HuH-7.5 (cell line): ENCODE measurements around the gene ERICH6B.

Source experiments
- DNase-seq: peaks from one replicate; pipeline ENCODE4 v3.0.0; 2011; ENCODE audit warnings: low spot score

ERICH6B gene

GRCh38 chr13:45542391-45542790 is 73.1 kb downstream of the ERICH6B start:
- DNase-seq, result no peak

GRCh38 chr13:45541806-45542205 is 73.7 kb downstream of the ERICH6B start:
- DNase-seq, result no peak

GRCh38 chr13:45540864-45541263 is 74.7 kb downstream of the ERICH6B start:
- DNase-seq, result no peak

GRCh38 chr13:45540195-45540594 is 75.3 kb downstream of the ERICH6B start:
- DNase-seq, result no peak

- DNase-seq, result no peak
These were observed 77.2 kb downstream of the ERICH6B start for GRCh38 chr13:45538382-45538781.

- DNase-seq, result no peak
These were observed 78.0 kb downstream of the ERICH6B start for GRCh38 chr13:45537516-45537915.

GRCh38 chr13:45536224-45536623 is 79.3 kb downstream of the ERICH6B start:
- DNase-seq, result no peak

GRCh38 chr13:45534604-45535003 is 80.9 kb downstream of the ERICH6B start:
- DNase-seq, result no peak

- DNase-seq, result no peak
These were observed 85.8 kb downstream of the ERICH6B start for GRCh38 chr13:45529758-45530157.

- DNase-seq, result no peak
These were observed 87.7 kb downstream of the ERICH6B start for GRCh38 chr13:45527699-45528462.

- no peak for DNase-seq
These were observed 93.0 kb downstream of the ERICH6B start for GRCh38 chr13:45522571-45522970.

GRCh38 chr13:45521297-45521696 is 94.2 kb downstream of the ERICH6B start:
- DNase-seq, result no peak

GRCh38 chr13:45519493-45519892 is 96.0 kb downstream of the ERICH6B start:
- DNase-seq, result no peak

- no peak for DNase-seq
These were observed 96.9 kb downstream of the ERICH6B start for GRCh38 chr13:45518525-45519245.

GRCh38 chr13:45516757-45517156 is 98.8 kb downstream of the ERICH6B start:
- DNase-seq, result no peak

- DNase-seq, result no peak
These were observed 103.4 kb downstream of the ERICH6B start for GRCh38 chr13:45512098-45512496.

GRCh38 chr13:45511310-45512097 is 104.0 kb downstream of the ERICH6B start:
- DNase-seq, result peak; percentile 15

GRCh38 chr13:45510672-45511071 is 104.9 kb downstream of the ERICH6B start:
- DNase-seq, result no peak

GRCh38 chr13:45508776-45509175 is 106.8 kb downstream of the ERICH6B start:
- DNase-seq, result no peak

- no peak for DNase-seq
These were observed 108.7 kb downstream of the ERICH6B start for GRCh38 chr13:45506811-45507210.

- DNase-seq, result no peak
These were observed 111.9 kb downstream of the ERICH6B start for GRCh38 chr13:45503658-45504057.

- DNase-seq, result no peak
These were observed 114.4 kb downstream of the ERICH6B start for GRCh38 chr13:45501175-45501526.
